Smooth muscle cell (in vitro differentiated cells): ENCODE data around the gene PNO1. TPM values are rescaled to one million over a fixed set of nuclear protein-coding genes. Genes with fewer than 3 reads are reported as not detected.

ENCODE experiments used
- DNase-seq: peaks from one replicate; lab custom pipeline; 2025; ENCODE audit not compliant: unreplicated experiment; lab: John Stamatoyannopoulos, UW
- H2AFZ ChIP-seq: fragments of 200-600 bp; sonication (generic); 2 replicates; pipeline ENCODE4 v1.6.0; 2016; ENCODE audit warnings: antibody characterized with exemption, low read depth, mild to moderate bottlenecking
- H3F3A ChIP-seq: fragments of 200-600 bp; sonication (generic); 2 replicates; pipeline ENCODE4 v1.6.0; 2017; ENCODE audit warnings: antibody characterized with exemption, low read depth
- H3K27ac ChIP-seq: fragments of 200-600 bp; sonication (generic); 2 replicates; pipeline ENCODE4 v1.5.1; 2016; ENCODE audit warnings: low read depth, mild to moderate bottlenecking
- H3K27me3 ChIP-seq: fragments of 200-600 bp; sonication (generic); 2 replicates; pipeline ENCODE4 v1.6.1; 2016; ENCODE audit warnings: low read depth, mild to moderate bottlenecking
- H3K36me3 ChIP-seq: fragments of 200-600 bp; sonication (generic); 2 replicates; pipeline ENCODE4 v1.5.1; 2016; ENCODE audit warnings: low read depth
- H3K4me1 ChIP-seq: fragments of 200-600 bp; sonication (generic); 2 replicates; pipeline ENCODE4 v1.5.1; 2016; ENCODE audit warnings: low read depth
- H3K4me2 ChIP-seq: fragments of 200-600 bp; sonication (generic); 2 replicates; pipeline ENCODE4 v1.6.0; 2016; ENCODE audit warnings: mild to moderate bottlenecking
- H3K4me3 ChIP-seq: fragments of 200-600 bp; sonication (generic); 2 replicates; pipeline ENCODE4 v1.5.1; 2016; ENCODE audit warnings: mild to moderate bottlenecking
- H3K79me2 ChIP-seq: fragments of 200-600 bp; sonication (generic); 2 replicates; pipeline ENCODE4 v1.6.0; 2016; ENCODE audit warnings: low read depth, mild to moderate bottlenecking
- H3K9ac ChIP-seq: fragments of 200-600 bp; sonication (generic); 2 replicates; pipeline ENCODE4 v1.6.0; 2016; ENCODE audit warnings: low read depth
- H3K9me3 ChIP-seq: fragments of 200-600 bp; sonication (generic); replicated peaks from 2 replicates; pipeline ENCODE4 v1.5.1; 2016; ENCODE audit warnings: low read depth
- H4K20me1 ChIP-seq: fragments of 200-600 bp; sonication (generic); 2 replicates; pipeline ENCODE4 v1.6.0; 2016; ENCODE audit warnings: low read depth
- CTCF ChIP-seq: fragments of 200-600 bp; sonication (generic); IDR thresholded peaks from 2 replicates; pipeline ENCODE4 v1.5.1; 2017; ENCODE audit warnings: borderline replicate concordance, mild to moderate bottlenecking, antibody characterized with exemption; ENCODE audit not compliant: insufficient read depth, poor library complexity, severe bottlenecking
- WGBS: methylation state at CpG from one replicate; pipeline ENCODE4 v1.1.7; 2016; ENCODE audit warnings: low lambda C conversion rate; 5-methylcytosine and 5-hydroxymethylcytosine counted together
- polyA plus RNA-seq: library from polyadenylated mRNA; unstranded; fragments of >200 nt; fragmentation: Nextera tagmentation; extraction: Ambion mirVana; gene quantifications from 2 replicates; pipeline ENCODE4 v1.2.1, GENCODE V29; 2016
- total RNA-seq: library from RNA; depleted of rRNA; stranded (reverse); fragments of >200 nt; gene quantifications from 2 replicates; pipeline ENCODE4 v1.2.3, GENCODE V29; 2014

Gene PNO1
- total and polyA plus RNA-seq, 2 experiments from 2014 or later = 12.9 to 19.2 TPM

- Histone ChIP-seq H3K36me3 (no peaks in the 10 kb centered on the region), H3K4me1 (no peaks in the 10 kb centered on the region), H3K27ac (no peak overlapping the region), H3K4me3 (no peak overlapping the region), H4K20me1 (no peaks in the 10 kb centered on the region), H3K9ac (no peak overlapping the region), H3K9me3 (no peaks in the 10 kb centered on the region), H2AFZ (no peak overlapping the region), H3F3A (no peaks in the 10 kb centered on the region), H3K4me2 (no peak overlapping the region), H3K79me2 (no peaks in the 10 kb centered on the region), H3K27me3 (no peaks in the 10 kb centered on the region)
- TF ChIP-seq CTCF = no peak
- WGBS = 70% methylated on average over 2 of the region's 2 CpGs
- no peak for DNase-seq
Observed at GRCh38 chr2:68124321-68124720, 33.4 kb upstream of the PNO1 start.

GRCh38 chr2:68125821-68126220 is 31.9 kb upstream of the PNO1 start:
- H3F3A ChIP-seq = no peaks in the 10 kb centered on the region
- H3K9me3 ChIP-seq = no peaks in the 10 kb centered on the region
- TF ChIP-seq CTCF = no peak
- H3K27me3 ChIP-seq = no peaks in the 10 kb centered on the region
- DNase-seq = no peak
- H3K79me2 ChIP-seq = no peaks in the 10 kb centered on the region
- no peak overlapping the region for H3K4me3 ChIP-seq
- no peak overlapping the region for H2AFZ ChIP-seq
- no peaks in the 10 kb centered on the region for H4K20me1 ChIP-seq
- H3K36me3 ChIP-seq = no peaks in the 10 kb centered on the region
- no peak overlapping the region for H3K4me2 ChIP-seq
- WGBS = 92% methylated on average over 5 of the region's 5 CpGs
- no peak overlapping the region for H3K9ac ChIP-seq
- H3K4me1 ChIP-seq = no peaks in the 10 kb centered on the region
- H3K27ac ChIP-seq = no peak overlapping the region

DNA sequence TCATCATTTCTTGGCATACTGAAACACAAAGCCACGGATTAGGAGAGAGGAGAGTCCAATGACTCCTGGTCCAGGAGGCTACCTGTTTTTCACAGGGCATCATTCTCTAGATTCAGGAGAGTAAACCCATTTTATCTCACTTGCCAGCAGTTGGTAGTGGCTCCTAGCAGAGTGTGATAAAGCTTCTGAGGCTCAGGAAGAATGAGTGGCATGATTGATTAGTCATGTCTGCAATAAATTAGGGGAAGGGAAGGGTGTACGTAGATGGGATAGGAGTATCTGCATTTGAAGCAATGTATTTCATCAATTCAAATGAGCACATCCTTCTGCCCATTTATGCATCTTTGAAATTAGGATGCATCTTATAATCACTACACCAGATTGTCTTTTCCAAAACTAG is 31.1 kb upstream of the PNO1 start:
- Histone ChIP-seq H3K9ac (no peak overlapping the region), H3K4me2 (no peak overlapping the region), H4K20me1 (no peaks in the 10 kb centered on the region), H3K36me3 (no peaks in the 10 kb centered on the region), H3K4me1 (no peaks in the 10 kb centered on the region), H2AFZ (no peak overlapping the region), H3K9me3 (no peaks in the 10 kb centered on the region), H3F3A (no peaks in the 10 kb centered on the region), H3K4me3 (no peak overlapping the region), H3K79me2 (no peaks in the 10 kb centered on the region), H3K27me3 (no peaks in the 10 kb centered on the region), H3K27ac (no peak overlapping the region)
- no peak for TF ChIP-seq CTCF
- no peak for DNase-seq
- WGBS = 88% methylated on average over 2 of the region's 2 CpGs

- TF ChIP-seq CTCF = no peak
- no peaks in the 10 kb centered on the region for H3K27me3 ChIP-seq
- H3K36me3 ChIP-seq = no peaks in the 10 kb centered on the region
- H3F3A ChIP-seq = no peaks in the 10 kb centered on the region
- DNase-seq = no peak
- H3K4me3 ChIP-seq = no peak overlapping the region
- 75% methylated on average over 2 of the region's 2 CpGs for WGBS
- no peaks in the 10 kb centered on the region for H3K9me3 ChIP-seq
- H3K79me2 ChIP-seq = no peaks in the 10 kb centered on the region
- H3K4me1 ChIP-seq = no peaks in the 10 kb centered on the region
- H3K9ac ChIP-seq = no peak overlapping the region
- no peak overlapping the region for H2AFZ ChIP-seq
- no peak overlapping the region for H3K4me2 ChIP-seq
- H4K20me1 ChIP-seq = no peaks in the 10 kb centered on the region
- no peak overlapping the region for H3K27ac ChIP-seq
Observed at GRCh38 chr2:68127358-68128242, 30.1 kb upstream of the PNO1 start.
